Activated CD8-positive, alpha-beta T cell treated with anti-CD3 and anti-CD28 coated beads for 36 hours (primary cell): Measurements from ENCODE around the gene FAM174B. TPM values are rescaled to one million over a fixed set of nuclear protein-coding genes. Genes with fewer than 3 reads are reported as not detected.

Experiments
- ATAC-seq: fragments of 200-7000 bp; cut with Tn5 transposase; one replicate; pipeline ENCODE4 v1.10.0; 2021; ENCODE audit warnings: mild to moderate bottlenecking, moderate library complexity
- CTCF ChIA-PET: fragments of 350-600 bp; sonication (Branson Sonifier 250); formaldehyde crosslinking; loops from one replicate; lab custom pipeline; 2021; ENCODE audit warnings: antibody characterized with exemption; lab: Charles Lee
- POLR2A ChIA-PET: fragments of 350-600 bp; sonication (Branson Sonifier 250); formaldehyde crosslinking; loops from one replicate; lab custom pipeline; 2021; ENCODE audit warnings: antibody characterized with exemption; lab: Charles Lee
- DNase-seq: peaks from one replicate; pipeline ENCODE4 v3.0.0-alpha.2; 2020
- H3K27ac Mint-ChIP-seq: one replicate; pipeline ENCODE4 v1.8.0; 2021; ENCODE audit warnings: mild to moderate bottlenecking, mixed read lengths
- H3K27me3 Mint-ChIP-seq: one replicate; pipeline ENCODE4 v1.8.0; 2021; ENCODE audit warnings: mixed read lengths
- H3K36me3 Mint-ChIP-seq: one replicate; pipeline ENCODE4 v1.8.0; 2021; ENCODE audit warnings: low read depth, mixed read lengths
- H3K4me1 Mint-ChIP-seq: one replicate; pipeline ENCODE4 v1.8.0; 2021; ENCODE audit warnings: low read depth, mixed read lengths
- H3K4me3 Mint-ChIP-seq: one replicate; pipeline ENCODE4 v1.8.0; 2021; ENCODE audit warnings: mild to moderate bottlenecking, moderate library complexity, mixed read lengths
- H3K9me3 Mint-ChIP-seq: one replicate; pipeline ENCODE4 v1.8.0; 2021; ENCODE audit warnings: mixed read lengths
- CTCF ChIP-seq: fragments of 200-600 bp; IDR thresholded peaks from one replicate; pipeline ENCODE4 v1.8.0; 2022; ENCODE audit warnings: antibody characterized with exemption, mild to moderate bottlenecking
- intact Hi-C: fragments of 100-400 bp; cut with micrococcal nuclease; formaldehyde crosslinking; loops from one replicate; pipeline ENCODE4 v1.10.0; 2022
- total RNA-seq, 2 experiments: library from RNA; stranded (reverse); gene quantifications; one replicate each; pipeline ENCODE4 v1.2.3, GENCODE V29; 2021

The FAM174B gene
- total RNA-seq, 2 experiments from 2014 or later, result 2.6 to 3.0 TPM

- no peak for TF ChIP-seq CTCF
- ATAC-seq (no peak), DNase-seq (no peak)
- no peaks in the 10 kb centered on the region for H3K27me3 Mint-ChIP-seq
- ChIA-PET POLR2A (no interaction called here), CTCF (no interaction called here)
- H3K36me3 Mint-ChIP-seq, result no peaks in the 10 kb centered on the region
- H3K9me3 Mint-ChIP-seq, result no peaks in the 10 kb centered on the region
- no peaks in the 10 kb centered on the region for H3K4me1 Mint-ChIP-seq
- no peak overlapping the region for H3K27ac Mint-ChIP-seq
- intact Hi-C loops, result no loop called here
- no peak overlapping the region for H3K4me3 Mint-ChIP-seq
Measured at GRCh38 chr15:92580933-92581445, 74.6 kb downstream of the FAM174B start.

GRCh38 chr15:92580521-92580920 is 75.1 kb downstream of the FAM174B start:
- no peaks in the 10 kb centered on the region for H3K4me1 Mint-ChIP-seq
- H3K27me3 Mint-ChIP-seq, result no peaks in the 10 kb centered on the region
- no peak overlapping the region for H3K4me3 Mint-ChIP-seq
- DNase-seq (no peak), ATAC-seq (no peak)
- no peaks in the 10 kb centered on the region for H3K9me3 Mint-ChIP-seq
- ChIA-PET POLR2A (no interaction called here), CTCF (no interaction called here)
- no peak overlapping the region for H3K27ac Mint-ChIP-seq
- TF ChIP-seq CTCF, result no peak
- H3K36me3 Mint-ChIP-seq, result no peaks in the 10 kb centered on the region
- intact Hi-C loops, result no loop called here

- Mint-ChIP-seq H3K4me3 (no peak overlapping the region), H3K9me3 (no peaks in the 10 kb centered on the region), H3K4me1 (no peaks in the 10 kb centered on the region), H3K27me3 (no peaks in the 10 kb centered on the region), H3K36me3 (no peaks in the 10 kb centered on the region), H3K27ac (no peak overlapping the region)
- ChIA-PET POLR2A (no interaction called here), CTCF (no interaction called here)
- no peak for TF ChIP-seq CTCF
- no peak for DNase-seq
- ATAC-seq, result no peak
- intact Hi-C loops, result no loop called here
Measured at GRCh38 chr15:92579931-92580470, 75.6 kb downstream of the FAM174B start.

GRCh38 chr15:92579486-92579885 is 76.1 kb downstream of the FAM174B start:
- ChIA-PET CTCF (no interaction called here), POLR2A (no interaction called here)
- DNase-seq, result no peak
- no peaks in the 10 kb centered on the region for H3K4me1 Mint-ChIP-seq
- H3K27ac Mint-ChIP-seq, result no peak overlapping the region
- no peak for ATAC-seq
- intact Hi-C loops, result no loop called here
- no peak for TF ChIP-seq CTCF
- no peaks in the 10 kb centered on the region for H3K27me3 Mint-ChIP-seq
- no peak overlapping the region for H3K4me3 Mint-ChIP-seq
- H3K36me3 Mint-ChIP-seq, result no peaks in the 10 kb centered on the region
- H3K9me3 Mint-ChIP-seq, result no peaks in the 10 kb centered on the region

- Mint-ChIP-seq H3K27ac (no peak overlapping the region), H3K9me3 (no peaks in the 10 kb centered on the region), H3K4me1 (no peaks in the 10 kb centered on the region), H3K27me3 (no peaks in the 10 kb centered on the region), H3K4me3 (no peak overlapping the region), H3K36me3 (no peaks in the 10 kb centered on the region)
- intact Hi-C loops, result no loop called here
- DNase-seq (no peak), ATAC-seq (no peak)
- CTCF ChIA-PET, result no interaction called here
- POLR2A ChIA-PET, result interaction anchor here (0.6 kb wide), 1 partner anchor 111 kb away, joined by 3 read pairs; no protein-coding TSS in a partner anchor
- no peak for TF ChIP-seq CTCF
Measured at GRCh38 chr15:92578096-92578835, 77.3 kb downstream of the FAM174B start.
